Activated CD4-positive, alpha-beta T cell treated with anti-CD3 and anti-CD28 coated beads for 48 hours (primary cell): ENCODE data around the gene KARS1.

Experiments used
- DNase-seq: peaks from one replicate; pipeline ENCODE4 v3.0.0-alpha.2; 2020

Gene KARS1

DNA sequence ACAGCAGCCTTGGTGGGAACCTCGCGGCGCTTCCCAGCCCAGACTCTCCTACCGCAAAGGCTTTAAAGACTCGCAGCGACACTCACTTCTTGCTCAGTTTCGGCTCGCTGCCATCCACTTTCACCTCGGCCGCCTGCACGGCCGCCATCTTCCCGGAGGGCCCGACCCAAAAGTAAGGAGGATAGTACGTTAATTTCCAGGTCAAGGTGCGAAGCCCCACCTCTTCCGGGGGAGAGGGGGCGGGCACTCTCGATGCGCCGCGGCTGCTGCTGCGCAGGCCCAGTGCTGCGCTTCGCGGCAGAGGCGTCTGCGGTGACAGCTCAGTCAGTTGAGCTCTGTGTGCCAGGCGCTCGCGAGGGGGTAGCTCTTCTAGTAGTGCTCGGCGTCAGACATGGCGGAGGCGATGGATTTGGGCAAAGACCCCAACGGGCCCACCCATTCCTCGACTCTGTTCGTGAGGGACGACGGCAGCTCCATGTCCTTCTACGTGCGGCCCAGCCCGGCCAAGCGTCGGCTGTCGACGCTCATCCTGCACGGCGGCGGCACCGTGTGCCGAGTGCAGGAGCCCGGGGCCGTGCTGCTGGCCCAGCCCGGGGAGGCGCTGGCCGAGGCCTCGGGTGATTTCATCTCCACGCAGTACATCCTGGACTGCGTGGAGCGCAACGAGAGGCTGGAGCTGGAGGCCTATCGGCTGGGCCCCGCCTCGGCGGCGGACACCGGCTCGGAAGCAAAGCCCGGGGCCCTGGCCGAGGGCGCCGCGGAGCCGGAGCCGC is at the start of gene KARS1, which contains the start of gene TERF2IP:
Gene KARS1 (minus strand): TSS at position 174 of the 773 bp plus-strand sequence. CDS start 26 bp downstream, at position 148.
Gene TERF2IP (plus strand): TSS at position 282 of the 773 bp plus-strand sequence. CDS start 110 bp downstream, at position 392.
- DNase-seq = peak; percentile 96

DNA sequence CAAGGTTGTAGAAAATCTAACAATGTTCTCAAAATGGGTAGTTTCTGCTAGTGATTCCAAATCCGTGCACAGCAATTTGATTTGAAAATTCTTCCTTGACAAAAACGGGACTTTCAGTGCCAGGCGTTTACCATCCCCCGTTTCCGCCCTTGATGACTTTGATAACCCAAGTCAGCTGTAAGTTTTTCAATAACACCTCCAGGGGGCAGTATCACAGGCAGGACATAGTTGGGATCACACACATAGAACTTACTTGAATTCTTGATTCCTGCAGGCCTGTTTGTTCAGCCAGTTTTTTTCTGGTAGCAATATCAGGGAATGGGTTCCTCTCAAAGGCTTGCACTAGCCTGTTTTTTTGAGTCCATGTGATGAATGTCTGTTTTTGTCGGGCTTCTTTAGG is 48.2 kb upstream of the KARS1 start:
- no peak for DNase-seq

DNA sequence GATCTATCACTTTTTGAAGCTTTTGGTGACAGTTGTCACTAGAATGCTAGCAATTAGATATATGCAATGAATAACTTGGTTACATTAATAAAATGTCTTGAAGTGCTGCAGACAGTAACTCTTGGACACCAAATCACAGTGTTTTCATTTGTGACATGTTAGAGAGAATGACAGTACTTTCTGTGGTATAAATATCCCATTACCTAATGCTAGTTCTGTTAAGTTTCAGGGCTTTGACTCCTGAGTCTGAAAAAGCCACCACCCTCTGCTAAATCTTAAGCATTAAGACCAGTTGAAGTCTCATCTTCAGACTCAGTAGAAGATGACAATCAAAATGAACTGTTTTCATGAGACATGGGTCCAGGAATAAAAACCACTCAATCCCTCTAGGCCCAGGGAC is 39.9 kb upstream of the KARS1 start:
- no peak for DNase-seq

DNA sequence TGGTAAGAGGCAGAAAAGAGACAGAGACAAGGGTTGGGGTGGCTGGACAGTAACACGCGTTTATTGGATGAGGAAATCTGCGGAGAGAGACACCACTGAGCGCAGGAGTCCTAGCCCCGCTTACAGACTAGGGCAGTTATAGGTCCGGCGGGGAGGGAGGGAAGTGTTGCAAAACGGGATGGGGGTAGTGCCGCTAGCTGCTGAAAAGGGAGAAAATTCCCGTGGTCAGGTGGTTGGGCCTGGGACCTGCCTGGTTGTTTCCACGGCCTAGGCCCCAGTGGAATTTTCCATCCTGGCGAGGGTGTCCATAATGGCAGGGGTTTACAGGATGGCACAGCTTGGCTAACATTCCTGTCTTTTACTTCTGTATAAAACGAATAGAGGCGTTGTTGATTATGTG is 34.8 kb upstream of the KARS1 start:
- no peak for DNase-seq

DNA sequence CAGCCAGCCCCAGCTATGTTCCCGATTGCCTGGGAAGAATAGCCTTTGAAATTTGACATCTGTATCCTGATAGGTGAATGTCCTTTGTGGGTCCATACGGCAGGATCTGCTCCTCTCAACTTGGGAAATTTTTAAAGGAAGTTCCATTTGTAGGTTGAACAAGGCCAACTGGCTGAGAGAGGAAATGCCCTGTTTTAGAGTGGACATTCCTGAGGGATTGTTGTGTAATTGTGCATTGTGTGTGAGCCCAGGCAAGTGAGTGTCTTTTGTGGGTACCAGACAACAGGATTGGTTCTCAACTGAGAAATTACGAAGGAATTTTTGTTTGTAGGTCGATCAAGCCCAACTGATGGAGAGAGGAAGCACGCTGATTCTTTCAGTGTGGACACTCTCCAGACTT is 31.9 kb upstream of the KARS1 start:
- DNase-seq = no peak

DNA sequence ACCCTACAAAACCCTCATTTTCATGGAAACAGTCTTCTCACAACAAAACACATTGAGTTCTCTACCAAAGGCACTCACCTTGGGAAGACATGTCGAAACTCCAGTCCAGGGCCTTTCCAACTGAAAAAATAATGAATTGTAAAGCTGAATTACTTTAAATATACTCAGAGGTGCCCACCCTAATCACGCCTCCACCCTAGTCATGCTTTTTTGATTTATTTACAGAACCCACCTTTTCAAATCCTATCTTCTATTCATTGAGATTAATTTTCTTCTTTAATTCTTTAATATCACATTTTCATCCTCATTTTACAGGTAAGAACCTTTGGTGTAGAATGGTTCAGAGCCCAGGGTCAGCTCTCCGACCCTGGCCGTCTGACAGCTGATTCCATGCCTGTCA is 29.4 kb upstream of the KARS1 start, which contains the start of gene CPHXL2:
Gene CPHXL2 (minus strand): TSS at position 101 of the 400 bp plus-strand sequence. CDS start 10 bp downstream, at position 91.
- no peak for DNase-seq

DNA sequence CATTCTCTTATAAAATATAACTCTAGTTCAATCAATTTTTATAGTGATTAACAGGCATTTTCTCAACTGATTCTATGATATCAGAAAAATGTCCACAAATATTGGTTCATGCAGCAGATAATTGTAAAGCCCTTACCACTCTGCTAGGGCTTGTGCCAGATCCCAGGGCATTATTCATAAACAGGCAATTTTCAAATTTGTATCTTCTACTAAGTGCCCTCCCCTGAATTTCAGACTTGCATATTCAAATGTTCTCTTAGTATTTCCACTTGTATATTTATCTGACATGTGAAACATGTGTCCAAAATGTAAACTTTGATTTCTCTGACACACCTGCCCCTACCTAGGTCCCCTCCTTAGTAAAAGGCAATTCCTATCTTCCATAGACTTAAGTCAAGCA is 20.0 kb upstream of the KARS1 start:
- DNase-seq = no peak

DNA sequence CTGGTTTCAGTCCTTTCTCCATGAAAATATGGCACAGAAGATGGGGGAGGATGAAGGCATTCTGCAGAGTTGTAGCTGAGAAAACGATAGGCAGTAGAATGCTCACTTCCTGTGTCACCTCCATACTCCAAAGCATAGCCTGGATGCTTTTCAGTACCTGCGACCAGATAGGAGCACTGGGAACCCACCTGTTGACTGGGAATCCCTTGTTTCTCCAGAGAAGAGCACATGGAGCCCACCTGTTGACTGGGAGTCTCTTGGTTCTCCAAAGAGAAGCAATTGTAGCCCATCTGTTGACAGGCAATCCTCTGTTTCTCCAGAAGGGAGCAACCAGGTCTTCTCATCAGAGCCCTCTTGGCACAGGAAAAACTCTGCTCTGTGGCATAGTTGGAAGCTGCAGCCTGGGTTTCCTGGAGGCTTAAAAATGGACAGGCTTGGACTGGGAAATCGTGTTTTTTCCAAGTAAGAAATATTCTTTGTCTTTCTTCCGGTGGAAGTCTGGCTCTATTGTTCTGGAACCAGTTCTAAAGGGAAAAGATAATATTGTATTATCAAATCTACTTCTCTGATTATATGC is 13.3 kb upstream of the KARS1 start:
- no peak for DNase-seq

DNA sequence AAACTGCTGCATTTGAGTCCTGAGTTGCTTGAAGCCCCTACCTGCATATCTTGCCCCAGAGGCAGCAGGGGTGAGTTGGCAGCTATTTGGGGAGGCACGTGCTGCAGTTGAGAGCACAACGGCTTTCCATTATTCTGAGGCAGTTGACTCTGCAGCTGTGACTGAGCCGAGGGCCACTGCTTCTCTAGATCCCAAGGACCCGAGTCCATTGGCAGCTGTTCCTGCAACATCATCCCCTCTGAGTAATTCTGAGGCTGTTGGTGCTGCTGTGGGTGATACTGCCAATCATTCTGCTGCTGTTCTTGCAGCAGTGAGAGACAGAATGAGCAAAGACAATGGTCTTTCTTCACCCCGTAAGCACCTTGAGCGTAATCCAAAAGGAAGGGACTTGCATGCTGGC is 12.9 kb upstream of the KARS1 start:
- no peak for DNase-seq

DNA sequence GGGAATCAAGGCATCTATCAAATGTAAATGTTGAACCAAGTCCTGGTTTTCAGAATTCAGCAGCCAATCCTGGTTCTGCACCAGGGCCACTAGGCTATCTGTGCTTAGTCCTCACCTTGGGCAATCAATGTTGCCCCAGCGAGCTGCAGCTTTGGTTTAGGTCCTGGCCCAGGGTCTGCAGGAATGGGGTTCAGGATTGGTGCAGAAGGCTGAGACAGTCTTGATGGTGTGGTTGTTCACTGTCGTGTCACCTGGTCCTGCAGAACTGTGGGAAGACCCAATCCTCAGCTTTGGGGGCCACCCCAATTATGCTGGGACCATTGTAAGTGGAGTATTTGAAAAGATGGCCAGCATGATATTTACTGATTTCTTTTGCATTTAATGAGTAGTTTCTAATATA is 10.7 kb upstream of the KARS1 start:
- no peak for DNase-seq

DNA sequence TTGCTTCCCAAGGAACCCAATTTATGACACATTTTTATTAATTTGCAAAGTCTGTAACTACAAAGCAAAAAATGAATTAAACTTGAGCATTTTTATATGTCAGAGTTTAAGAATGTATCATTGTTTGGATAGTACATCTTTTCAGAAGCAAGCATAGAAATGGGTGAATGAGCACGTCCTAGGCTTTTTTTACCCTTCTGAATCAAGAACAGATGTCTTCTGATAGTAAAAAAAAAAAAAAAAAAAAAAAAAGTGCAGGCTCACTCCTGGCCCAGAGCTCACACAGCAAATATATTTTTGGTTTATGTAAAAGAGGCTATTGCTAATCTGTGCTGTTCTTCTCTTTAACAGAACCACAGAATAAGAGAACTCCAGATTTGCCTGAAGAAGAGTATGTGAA is 6.5 kb upstream of the KARS1 start:
- no peak for DNase-seq

DNA sequence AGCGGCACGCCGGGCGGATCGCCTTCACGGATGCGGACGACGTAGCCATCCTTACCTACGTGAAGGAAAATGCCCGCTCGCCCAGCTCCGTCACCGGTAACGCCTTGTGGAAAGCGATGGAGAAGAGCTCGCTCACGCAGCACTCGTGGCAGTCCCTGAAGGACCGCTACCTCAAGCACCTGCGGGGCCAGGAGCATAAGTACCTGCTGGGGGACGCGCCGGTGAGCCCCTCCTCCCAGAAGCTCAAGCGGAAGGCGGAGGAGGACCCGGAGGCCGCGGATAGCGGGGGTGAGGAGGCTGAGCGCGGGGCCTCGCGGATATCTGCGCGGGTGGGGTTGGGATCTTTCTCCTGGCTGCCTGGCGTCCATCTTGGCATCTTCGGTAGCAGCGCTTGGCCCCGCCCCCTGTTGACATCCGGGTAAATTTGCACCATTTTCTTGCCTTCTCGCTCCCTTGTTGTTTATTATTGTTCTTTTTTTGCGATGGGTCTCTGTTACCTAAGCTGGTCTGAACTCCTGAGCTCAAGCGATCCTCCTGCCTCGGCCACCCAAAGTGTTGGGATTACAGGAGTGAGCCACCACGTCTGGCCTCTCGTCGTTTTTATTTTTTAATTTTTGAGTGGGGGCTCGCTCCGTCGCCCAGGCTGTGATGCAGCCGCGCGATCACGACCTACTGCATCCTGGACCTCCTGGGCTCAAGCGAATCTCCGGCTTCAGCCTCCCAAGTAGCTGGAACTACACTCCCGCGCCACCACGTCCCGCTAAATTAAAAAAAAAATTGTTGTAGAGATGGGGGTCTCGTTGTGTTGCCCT is 1.0 kb upstream of the KARS1 start:
- peak; percentile 91 for DNase-seq

DNA sequence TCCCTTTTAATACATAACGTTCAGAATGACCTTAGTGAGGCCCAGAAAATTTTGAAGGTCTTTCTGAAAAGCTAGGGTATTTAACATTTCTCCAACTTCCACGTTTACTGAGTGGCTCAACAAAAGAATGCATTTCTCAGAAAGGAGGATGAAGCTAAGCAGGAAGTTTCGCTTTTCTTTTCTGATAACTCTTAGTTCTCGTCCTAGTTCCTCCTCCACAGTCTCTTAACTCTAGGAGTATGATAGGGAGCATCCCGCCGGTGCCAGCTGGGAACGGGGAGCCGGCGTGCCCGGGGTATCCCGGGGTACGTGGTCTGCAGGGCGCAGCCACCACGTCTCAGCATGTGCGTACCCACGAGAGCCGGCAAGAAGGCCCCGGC is 363 bp downstream of the KARS1 start:
- DNase-seq = no peak

DNA sequence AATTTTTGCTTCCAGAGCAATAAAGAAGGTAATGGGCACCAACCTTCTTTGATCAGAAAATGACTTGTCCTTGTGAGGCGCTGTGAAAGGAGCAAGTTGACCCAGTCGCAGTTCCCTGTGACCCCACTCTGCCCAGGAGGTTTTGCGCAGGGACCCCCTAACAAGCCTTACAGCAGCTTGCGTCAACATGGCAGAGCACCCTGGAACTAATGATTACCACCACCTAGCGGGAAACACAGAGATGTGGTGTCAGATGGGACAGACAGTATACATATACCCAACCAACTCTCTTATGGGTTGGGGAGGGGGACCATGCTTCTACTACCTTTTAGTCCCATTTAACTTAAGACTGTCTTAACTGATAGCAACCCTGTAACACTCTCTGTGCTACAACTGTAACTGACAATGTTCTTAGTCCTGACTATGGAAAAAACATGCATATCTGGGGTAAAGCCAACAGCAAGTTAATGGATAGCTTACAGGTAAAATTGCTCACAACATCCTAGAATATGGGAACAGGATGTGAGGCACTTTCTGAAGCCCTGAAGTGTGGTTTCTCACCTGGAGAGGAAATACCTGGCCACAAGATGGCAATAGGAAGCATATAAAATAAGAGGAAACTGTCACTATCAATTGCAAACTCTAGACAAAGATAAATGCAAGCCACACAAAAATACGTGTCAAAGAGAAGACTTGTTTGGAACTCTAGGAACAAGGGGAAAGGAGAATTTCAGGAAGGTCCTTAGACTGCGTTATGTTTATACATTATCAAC is 3.0 kb downstream of the KARS1 start:
- no peak for DNase-seq

DNA sequence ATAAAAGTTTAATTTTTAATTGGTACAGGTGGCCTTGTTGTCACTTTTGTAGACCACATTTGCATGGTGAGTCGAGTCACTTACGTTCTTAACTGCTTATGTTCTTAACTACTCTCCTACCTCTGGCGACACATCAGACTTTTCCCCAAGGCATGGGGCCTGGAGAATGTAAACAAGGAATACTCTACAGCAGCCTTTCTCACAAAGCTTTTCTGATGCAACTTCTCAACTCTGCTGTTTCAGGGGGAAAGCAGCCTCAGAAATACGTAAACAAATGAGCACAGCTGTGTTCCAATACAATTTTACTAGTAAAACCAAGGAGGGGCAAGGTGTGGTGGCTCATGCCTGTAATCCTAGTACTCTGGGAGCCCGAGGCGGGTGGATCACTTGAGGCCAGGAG is 6.9 kb downstream of the KARS1 start:
- no peak for DNase-seq

DNA sequence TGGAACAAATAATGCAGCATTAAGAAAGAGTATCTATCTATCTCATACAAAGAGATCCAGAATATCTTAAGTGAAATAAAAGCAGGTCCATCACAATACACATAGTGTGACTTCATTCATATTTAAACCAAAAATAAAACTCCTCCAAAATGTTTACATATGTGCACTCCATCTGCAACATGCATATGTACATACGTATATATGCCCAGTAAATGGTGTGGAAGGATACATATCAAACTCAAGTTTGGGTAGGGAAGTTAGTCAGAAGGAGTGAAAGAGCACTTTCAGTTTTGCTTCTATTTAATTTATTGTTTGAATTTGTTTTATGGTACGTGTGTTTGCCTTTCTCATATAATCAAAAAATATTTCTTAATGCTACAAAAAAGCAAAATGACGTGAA is 12.4 kb downstream of the KARS1 start:
- DNase-seq = no peak

DNA sequence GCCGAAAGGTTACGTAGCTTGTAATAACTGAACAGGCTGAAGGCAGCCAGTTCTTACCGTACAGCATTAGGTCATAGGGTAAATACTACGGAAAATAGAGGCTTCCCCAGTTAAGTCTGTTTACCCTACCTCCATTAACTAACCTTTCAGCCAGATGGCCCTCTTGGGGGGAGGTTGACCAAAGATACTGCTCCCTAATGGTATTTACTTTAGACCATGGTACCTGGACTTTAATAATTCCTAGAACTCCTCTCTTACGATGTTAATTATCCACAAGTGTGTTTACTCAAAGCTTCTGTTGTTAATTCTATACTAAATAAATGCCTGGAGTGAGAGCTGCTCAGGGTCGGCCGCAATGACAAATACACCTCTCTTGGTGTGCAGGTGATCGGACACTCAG is 14.6 kb downstream of the KARS1 start:
- no peak for DNase-seq

DNA sequence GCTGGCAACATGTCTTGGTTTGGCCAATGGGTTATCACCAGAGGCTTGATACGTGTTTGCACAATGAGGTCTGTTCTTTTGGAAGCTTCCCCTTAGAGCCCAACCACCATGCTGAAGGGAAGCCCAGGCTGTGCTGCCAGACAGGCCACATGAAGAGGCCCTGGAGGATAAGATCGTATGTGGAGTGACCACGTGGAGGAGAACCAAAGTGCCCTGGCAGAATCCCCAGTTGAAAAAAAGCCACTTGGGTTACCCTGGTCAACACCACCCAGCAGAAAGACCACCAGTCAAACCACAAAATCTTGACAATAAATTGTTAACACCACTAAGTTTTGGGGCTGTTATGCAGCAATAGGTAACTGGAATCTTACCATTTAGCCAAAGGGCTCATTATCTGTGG is 17.4 kb downstream of the KARS1 start:
- no peak for DNase-seq

DNA sequence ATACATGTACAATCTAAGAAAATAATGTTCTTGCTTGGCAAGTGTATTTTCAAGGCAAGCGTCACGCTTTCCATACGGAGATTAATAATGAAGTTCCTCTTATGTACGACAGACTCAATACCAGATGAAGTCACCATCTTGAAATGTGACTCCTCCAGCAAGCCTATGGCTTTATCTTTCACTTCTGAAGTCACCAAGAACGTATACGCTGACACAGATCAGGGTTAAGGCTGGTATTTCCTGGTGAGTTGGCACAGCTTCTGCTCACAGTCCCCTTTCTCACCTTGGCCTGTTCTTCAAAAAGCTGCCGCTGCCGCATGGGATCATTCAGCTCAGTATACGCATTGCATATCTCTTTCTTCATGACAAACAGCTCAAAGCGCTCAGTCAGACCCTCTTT is 18.3 kb downstream of the KARS1 start:
- DNase-seq = no peak

DNA sequence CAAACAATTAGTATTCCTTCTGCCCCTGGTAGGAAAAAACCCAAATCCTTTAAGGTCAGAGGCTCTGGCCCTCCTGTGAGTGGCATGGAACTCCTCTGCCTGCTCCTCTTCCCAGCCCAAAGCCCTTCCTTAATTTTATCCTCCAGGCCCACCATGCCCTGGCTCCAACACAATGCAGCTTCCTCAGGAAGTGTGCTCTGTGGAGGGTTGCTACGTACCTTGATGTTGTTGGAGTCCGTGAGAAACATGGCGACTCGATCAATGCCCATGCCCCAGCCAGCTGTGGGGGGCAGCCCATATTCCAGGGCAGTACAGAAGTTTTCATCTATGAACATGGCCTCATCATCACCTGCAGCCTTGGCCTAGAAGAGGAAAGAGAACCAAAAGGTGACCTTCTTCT is 19.1 kb downstream of the KARS1 start:
- DNase-seq = no peak

DNA sequence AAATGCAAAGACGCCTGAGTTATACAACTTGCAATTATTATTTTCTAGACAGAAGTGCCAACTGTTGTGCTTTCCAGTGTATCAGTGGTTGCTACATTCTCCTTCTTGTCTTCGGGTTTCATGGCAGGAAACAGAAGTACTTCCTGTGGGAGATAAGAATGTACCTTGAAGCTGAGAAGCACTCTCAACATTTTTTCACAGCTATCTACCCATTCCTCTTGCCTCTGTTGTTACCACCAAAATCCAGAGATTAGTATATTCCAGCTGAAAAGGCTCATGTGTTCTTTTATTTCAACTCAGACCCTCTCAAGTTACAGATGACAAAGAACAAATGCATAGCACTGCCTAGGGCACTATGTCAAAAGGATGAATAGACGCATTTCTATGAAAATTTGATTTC is 19.6 kb downstream of the KARS1 start:
- DNase-seq = no peak

DNA sequence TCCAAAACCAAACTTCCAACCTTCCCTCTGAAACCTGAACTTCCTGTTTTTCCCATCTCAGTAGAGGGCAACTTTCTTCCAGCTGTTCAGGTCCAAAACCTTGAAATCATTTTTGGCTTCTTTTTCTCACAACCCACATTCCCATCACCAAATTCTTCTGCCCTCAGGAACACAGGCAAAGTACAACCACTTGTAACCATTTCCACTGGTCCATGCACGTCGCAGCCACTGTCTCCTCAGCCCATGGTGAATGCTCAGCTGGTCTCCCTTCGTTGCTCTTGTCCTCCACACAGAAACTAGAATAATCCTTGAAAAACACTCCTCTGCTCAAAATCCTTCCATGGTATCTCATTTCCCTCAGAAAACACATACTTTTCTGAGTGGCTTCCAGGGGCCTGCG is 20.7 kb downstream of the KARS1 start:
- no peak for DNase-seq

DNA sequence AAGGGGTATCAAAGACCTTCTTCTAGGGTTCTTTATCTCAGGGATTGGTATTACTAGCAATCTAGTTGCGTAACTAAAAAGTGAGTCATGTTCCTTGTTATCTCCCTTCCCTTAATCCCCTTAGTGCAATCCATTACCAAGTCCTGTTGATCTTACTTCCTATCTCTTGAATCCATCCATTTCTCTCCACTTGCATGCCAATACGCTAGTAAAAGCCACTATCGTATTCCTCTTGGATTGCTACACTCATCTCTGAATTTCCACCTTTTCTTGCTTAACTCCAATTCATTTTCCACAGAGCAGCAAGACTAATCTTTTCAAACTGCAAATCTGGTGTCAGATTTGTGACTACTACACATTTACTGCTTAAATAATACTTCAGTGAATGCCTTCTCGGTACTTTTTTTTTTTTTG is 22.5 kb downstream of the KARS1 start:
- DNase-seq = no peak
